ENCODE measurements around the gene SNRNP27.
"Not testable (repeated sequence)": the region's sequence is repeated elsewhere in the genome, so short reads cannot be mapped to it uniquely, and the experiment has no call there.

SNRNP27 gene

GRCh38 chr2:69947325-69947931, 53.7 kb downstream of the SNRNP27 start:
- DNase-seq: no peak

- peak; percentile 16 for DNase-seq
These were observed 54.5 kb downstream of the SNRNP27 start for GRCh38 chr2:69948032-69948962.

GRCh38 chr2:69948963-69949645, 55.3 kb downstream of the SNRNP27 start:
- DNase-seq: no peak

- peak; percentile 29 for DNase-seq
These were observed 56.5 kb downstream of the SNRNP27 start for GRCh38 chr2:69950241-69950640.

GRCh38 chr2:69950671-69951070, 56.9 kb downstream of the SNRNP27 start:
- not testable (repeated sequence) for DNase-seq

GRCh38 chr2:69952336-69953115, 58.8 kb downstream of the SNRNP27 start:
- DNase-seq: no peak

GRCh38 chr2:69954084-69954483, 60.3 kb downstream of the SNRNP27 start:
- DNase-seq: no peak

All from fibroblast of skin of scalp (primary cell).